WTC11 (cell line): Measurements from ENCODE around the gene MRPL37.

ENCODE experiments used
- ARID4B ChIP-seq: sonication (generic); formaldehyde crosslinking; IDR thresholded peaks from 2 replicates; pipeline ENCODE4 v1.8.0; 2023; ENCODE audit warnings: missing genetic modification reagents, mild to moderate bottlenecking, borderline replicate concordance
- ATF3 ChIP-seq: sonication (generic); formaldehyde crosslinking; conservative IDR thresholded peaks from 2 replicates; pipeline ENCODE4 v1.8.1; 2022; ENCODE audit warnings: mild to moderate bottlenecking, missing genetic modification reagents
- ESRRA ChIP-seq: sonication (generic); formaldehyde crosslinking; IDR thresholded peaks from 2 replicates; pipeline ENCODE4 v1.8.1; 2022; ENCODE audit warnings: mild to moderate bottlenecking, missing genetic modification reagents, borderline replicate concordance
- NR3C1 ChIP-seq: sonication (generic); formaldehyde crosslinking; conservative IDR thresholded peaks from 2 replicates; pipeline ENCODE4 v1.8.1; 2023; ENCODE audit warnings: low read depth, mild to moderate bottlenecking, missing genetic modification reagents
- PREB ChIP-seq: sonication (generic); formaldehyde crosslinking; IDR thresholded peaks from 2 replicates; pipeline ENCODE4 v1.8.1; 2022; ENCODE audit warnings: mild to moderate bottlenecking, missing genetic modification reagents, moderate library complexity, borderline replicate concordance
- SP1 ChIP-seq: sonication (generic); formaldehyde crosslinking; conservative IDR thresholded peaks from 2 replicates; pipeline ENCODE4 v1.8.1; 2022; ENCODE audit warnings: missing genetic modification reagents
- TF ChIP-seq, protein P1 (sequence below): fragments of 200-600 bp; IDR thresholded peaks from 2 replicates; pipeline ENCODE4 v1.8.0; 2022; ENCODE audit warnings: antibody characterized with exemption
- TF ChIP-seq, protein P2 (sequence below): sonication (generic); formaldehyde crosslinking; conservative IDR thresholded peaks from 2 replicates; pipeline ENCODE4 v1.8.1; 2023; ENCODE audit warnings: mild to moderate bottlenecking, low read depth, missing genetic modification reagents, moderate library complexity
- TF ChIP-seq, protein P3 (sequence below): sonication (generic); formaldehyde crosslinking; IDR thresholded peaks from 2 replicates; pipeline ENCODE4 v1.8.1; 2022; ENCODE audit warnings: low read depth, mild to moderate bottlenecking, moderate library complexity, missing genetic modification reagents, borderline replicate concordance

DNA sequence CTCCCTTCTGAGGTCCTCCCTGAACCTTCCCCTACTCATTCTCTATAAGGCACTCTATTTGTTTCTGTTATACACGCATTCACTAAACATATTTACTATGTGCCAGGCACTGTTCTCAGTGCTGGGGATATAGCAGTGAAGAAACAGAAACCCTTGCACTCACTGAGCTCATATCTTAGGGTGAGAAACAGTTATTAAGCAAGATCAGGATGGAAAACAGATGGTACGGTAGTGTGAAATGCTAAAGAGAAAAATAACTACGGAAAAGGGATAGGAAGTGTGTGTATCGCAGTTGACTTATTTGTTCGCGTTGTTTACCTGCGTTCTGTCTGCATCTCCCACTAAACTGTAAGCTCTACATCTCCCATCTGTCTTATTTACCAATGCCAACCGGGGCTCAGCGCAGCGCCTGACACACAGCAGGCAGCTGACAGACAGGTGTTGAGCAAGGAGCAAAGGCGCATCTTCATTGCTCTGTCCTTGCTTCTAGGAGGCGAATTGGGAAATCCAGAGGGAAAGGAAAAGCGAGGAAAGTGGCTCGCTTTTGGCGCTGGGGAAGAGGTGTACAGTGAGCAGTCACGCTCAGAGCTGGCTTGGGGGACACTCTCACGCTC, 709 bp upstream of the MRPL37 start:
- TF ChIP-seq, protein P1, sequence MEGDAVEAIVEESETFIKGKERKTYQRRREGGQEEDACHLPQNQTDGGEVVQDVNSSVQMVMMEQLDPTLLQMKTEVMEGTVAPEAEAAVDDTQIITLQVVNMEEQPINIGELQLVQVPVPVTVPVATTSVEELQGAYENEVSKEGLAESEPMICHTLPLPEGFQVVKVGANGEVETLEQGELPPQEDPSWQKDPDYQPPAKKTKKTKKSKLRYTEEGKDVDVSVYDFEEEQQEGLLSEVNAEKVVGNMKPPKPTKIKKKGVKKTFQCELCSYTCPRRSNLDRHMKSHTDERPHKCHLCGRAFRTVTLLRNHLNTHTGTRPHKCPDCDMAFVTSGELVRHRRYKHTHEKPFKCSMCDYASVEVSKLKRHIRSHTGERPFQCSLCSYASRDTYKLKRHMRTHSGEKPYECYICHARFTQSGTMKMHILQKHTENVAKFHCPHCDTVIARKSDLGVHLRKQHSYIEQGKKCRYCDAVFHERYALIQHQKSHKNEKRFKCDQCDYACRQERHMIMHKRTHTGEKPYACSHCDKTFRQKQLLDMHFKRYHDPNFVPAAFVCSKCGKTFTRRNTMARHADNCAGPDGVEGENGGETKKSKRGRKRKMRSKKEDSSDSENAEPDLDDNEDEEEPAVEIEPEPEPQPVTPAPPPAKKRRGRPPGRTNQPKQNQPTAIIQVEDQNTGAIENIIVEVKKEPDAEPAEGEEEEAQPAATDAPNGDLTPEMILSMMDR, result no peak
- TF ChIP-seq NR3C1 (no peak), ATF3 (CRISPR knock-in tag) (no peak), PREB (CRISPR knock-in tag) (no peak), ARID4B (CRISPR knock-in tag) (no peak), ESRRA (no peak), SP1 (no peak)
- TF ChIP-seq, protein P2, sequence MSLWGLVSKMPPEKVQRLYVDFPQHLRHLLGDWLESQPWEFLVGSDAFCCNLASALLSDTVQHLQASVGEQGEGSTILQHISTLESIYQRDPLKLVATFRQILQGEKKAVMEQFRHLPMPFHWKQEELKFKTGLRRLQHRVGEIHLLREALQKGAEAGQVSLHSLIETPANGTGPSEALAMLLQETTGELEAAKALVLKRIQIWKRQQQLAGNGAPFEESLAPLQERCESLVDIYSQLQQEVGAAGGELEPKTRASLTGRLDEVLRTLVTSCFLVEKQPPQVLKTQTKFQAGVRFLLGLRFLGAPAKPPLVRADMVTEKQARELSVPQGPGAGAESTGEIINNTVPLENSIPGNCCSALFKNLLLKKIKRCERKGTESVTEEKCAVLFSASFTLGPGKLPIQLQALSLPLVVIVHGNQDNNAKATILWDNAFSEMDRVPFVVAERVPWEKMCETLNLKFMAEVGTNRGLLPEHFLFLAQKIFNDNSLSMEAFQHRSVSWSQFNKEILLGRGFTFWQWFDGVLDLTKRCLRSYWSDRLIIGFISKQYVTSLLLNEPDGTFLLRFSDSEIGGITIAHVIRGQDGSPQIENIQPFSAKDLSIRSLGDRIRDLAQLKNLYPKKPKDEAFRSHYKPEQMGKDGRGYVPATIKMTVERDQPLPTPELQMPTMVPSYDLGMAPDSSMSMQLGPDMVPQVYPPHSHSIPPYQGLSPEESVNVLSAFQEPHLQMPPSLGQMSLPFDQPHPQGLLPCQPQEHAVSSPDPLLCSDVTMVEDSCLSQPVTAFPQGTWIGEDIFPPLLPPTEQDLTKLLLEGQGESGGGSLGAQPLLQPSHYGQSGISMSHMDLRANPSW (CRISPR knock-in tag), result no peak
- TF ChIP-seq, protein P3, sequence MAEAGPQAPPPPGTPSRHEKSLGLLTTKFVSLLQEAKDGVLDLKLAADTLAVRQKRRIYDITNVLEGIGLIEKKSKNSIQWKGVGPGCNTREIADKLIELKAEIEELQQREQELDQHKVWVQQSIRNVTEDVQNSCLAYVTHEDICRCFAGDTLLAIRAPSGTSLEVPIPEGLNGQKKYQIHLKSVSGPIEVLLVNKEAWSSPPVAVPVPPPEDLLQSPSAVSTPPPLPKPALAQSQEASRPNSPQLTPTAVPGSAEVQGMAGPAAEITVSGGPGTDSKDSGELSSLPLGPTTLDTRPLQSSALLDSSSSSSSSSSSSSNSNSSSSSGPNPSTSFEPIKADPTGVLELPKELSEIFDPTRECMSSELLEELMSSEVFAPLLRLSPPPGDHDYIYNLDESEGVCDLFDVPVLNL (CRISPR knock-in tag), result no peak
